AG10803 (cell line): ENCODE data around the gene CHAF1A.
A peak's percentile ranks its signal among the peaks of the same experiment; 100 is the strongest.

ENCODE experiments used
- DNase-seq: peaks from one replicate; pipeline ENCODE4 v3.0.0; 2010; ENCODE audit warnings: low read depth
- H3K4me3 ChIP-seq: 2 replicates; pipeline ENCODE4 v1.5.1; 2011; ENCODE audit warnings: mild to moderate bottlenecking, low read length, control low read depth
- TF ChIP-seq, protein P1 (sequence below): conservative IDR thresholded peaks from 2 replicates; pipeline ENCODE4 v1.5.1; 2011; ENCODE audit warnings: mild to moderate bottlenecking, low read length, control low read depth, inconsistent platforms

Gene CHAF1A

DNA sequence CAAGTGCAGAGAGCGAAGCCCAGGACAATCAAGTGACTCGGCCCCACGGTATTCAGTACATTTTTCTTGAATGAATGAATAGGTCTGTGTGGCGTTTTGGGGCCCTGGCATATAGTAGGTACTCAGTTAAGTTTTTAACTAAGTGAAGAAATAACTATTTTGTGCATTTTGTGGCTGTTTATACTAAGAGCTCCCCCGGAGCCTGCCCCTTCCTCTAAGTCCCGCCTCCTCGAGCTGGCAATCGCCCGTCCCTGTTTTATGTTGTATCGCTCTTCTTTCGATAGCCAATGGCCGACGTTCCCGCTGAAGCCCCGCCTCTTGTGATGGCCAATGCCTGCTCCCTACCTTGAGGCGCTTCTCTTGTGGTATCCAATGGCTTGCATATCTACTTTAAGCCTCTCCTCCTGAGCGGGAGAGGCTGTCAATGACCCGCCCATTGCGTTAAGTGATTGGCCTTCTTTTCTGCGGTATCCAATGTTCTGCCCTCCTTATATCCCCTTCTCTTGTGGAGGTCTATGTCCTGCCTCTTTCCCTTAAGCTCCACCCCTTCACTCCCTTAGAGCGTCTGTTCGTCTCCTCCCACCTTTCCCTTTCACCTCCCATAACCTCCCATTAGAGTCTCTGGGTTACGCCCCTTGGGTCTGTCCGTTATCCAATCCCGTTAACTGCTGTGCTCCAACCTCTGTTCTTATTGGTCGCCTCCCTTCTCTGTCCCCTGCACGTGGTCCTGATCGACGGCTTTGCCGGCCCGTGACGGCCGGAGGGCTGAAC, 69.1 kb downstream of the CHAF1A start:
- H3K4me3 ChIP-seq, result peak overlapping the region; percentile 71
- DNase-seq, result peak; percentile 100
- TF ChIP-seq, protein P1, sequence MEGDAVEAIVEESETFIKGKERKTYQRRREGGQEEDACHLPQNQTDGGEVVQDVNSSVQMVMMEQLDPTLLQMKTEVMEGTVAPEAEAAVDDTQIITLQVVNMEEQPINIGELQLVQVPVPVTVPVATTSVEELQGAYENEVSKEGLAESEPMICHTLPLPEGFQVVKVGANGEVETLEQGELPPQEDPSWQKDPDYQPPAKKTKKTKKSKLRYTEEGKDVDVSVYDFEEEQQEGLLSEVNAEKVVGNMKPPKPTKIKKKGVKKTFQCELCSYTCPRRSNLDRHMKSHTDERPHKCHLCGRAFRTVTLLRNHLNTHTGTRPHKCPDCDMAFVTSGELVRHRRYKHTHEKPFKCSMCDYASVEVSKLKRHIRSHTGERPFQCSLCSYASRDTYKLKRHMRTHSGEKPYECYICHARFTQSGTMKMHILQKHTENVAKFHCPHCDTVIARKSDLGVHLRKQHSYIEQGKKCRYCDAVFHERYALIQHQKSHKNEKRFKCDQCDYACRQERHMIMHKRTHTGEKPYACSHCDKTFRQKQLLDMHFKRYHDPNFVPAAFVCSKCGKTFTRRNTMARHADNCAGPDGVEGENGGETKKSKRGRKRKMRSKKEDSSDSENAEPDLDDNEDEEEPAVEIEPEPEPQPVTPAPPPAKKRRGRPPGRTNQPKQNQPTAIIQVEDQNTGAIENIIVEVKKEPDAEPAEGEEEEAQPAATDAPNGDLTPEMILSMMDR, result no peak

DNA sequence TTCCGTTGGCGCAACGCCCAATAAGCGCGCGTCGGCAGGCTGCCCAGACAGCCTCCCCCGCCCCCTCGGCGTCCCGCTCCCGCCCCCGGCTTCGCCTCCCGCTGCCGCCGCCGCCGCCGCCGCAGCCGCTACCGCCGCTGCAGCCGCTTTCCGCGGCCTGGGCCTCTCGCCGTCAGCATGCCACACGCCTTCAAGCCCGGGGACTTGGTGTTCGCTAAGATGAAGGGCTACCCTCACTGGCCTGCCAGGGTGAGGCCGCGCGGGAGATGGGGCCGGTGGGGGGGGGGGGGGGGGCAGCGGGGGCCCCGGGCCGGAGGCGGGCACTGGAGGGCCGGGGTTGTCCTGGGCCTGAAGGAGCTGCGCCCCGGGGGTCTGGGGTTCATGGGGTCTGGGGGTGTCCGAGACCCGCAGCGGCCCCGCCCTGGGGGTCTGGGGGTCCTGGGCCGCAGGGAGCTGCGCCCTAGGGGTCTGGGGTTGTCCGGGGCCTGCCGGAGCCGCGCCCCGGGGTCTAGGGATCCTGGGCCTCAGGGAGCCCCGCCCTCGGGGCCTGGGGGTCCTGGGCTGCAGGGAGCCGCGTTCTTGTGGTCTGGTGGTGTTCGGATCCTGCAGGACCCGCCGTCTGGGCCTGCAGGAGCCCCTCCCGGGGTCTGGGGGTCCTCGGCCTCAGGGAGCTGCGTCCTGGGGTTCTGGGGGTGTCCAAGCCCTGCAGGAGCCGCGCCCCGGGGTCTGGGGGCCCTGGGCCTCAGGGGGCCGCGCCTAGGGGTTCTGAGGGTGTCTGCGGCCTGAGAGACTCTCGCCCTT, 69.9 kb downstream of the CHAF1A start, which contains the start of gene HDGFL2:
Gene HDGFL2 (plus strand): TSS at position 124 of the 801 bp plus-strand sequence. CDS start 54 bp downstream, at position 178.
- peak within 1 kb of the TSS; percentile 74 for H3K4me3 ChIP-seq
- no peak for DNase-seq
- TF ChIP-seq, protein P1, result no peak

DNA sequence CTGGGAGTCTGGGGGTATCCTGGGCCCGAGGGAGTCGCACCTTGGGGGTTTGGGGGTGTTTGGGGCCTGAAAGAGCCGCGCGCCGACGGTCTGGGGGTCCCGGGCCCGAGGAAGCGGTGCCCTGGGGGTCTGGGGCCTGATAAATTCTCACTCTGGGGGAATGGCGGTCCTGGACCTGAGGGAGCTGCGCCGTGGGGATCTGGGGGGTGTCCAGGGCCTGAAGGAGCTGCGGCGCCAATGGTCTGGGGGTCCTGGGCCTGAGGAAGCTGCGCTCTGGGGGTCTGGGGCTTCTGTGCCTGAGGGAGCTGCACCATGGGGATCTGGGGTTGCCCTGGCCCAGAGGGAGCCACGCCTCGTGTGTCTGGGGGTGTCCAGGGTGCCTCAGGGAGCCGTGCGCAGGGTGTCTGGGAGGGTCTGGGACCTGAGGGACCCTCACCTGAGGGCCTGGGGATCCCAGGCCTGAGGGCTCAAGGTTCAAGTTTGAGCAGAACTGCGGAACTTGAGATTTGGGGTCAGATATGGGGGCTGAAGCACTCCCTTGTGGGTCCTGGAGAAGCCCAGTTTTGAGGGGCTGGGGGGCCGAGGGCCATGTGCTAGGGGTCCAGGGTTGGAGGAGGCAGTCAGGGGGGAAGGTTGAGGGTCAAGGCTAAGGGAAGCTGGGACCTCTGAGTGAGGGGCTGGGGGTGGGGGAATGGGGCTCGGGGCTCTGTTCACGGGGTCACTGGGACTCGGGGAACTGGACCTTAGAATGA, 70.7 kb downstream of the CHAF1A start:
- TF ChIP-seq, protein P1, result no peak
- H3K4me3 ChIP-seq, result peak overlapping the region; percentile 74
- DNase-seq, result no peak

DNA sequence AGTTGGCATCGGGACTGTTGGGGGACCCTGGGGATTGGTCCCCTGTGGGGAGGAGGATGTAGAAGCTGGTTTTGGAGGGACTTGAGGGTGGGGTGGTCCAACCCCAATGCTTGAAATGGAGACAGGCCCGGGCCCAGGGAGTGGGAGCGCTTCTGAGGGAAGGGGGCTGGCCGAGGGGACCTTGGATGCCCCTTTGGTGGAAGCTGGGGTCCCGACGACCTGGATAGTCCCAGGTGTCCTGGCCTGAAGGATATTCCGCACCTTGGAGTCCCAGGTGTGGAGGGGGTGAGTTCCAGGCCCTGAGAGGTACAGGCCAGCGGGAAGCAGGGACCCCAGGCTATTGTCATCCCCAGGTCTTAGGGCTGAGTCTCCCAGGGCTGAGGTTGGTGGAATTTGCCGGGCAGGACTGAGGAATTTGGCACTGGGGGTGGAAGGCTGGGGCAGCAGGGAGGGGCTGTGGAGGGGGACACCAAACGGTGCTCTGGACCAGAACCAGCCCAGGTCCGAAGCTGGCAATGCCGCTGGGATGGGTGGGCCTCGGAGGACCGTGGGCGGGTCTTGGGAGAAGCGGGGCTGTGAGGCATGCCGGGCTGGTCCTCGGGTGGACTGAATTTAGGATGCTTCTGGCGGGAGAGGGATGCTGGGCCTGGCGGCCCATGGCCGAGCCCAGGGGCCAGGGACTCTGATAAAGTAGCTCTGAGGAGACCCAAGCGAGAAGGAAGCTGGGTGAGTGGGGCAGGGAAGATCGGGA, 71.5 kb downstream of the CHAF1A start:
- TF ChIP-seq, protein P1, result no peak
- DNase-seq, result peak; percentile 8
- peak overlapping the region; percentile 74 for H3K4me3 ChIP-seq

DNA sequence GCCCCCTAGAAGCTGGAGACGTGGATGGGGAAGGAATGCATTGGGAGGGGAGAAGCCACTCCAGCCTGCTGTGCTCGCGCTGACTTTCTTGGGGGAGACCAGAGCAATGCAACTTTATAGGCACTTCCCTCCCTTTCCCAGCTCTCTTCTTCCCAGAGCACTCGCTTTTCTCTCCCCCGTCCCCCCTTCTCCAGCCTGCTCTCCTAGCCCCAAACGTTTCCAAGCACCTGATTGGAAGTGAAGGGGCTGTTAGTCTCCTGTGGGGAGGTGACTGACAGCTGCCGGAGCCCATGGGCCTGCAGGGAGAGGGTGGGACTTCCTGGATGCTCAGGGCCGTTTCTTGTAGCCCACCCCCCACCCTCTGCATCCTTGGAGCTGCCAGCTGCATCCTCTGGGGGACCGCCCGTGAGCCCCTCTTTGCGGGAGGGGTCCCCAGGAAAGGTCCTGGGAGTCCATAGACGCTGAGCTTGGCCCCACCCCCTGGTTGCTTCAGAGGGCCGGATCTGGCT, 72.1 kb downstream of the CHAF1A start:
- DNase-seq, result peak; percentile 56
- TF ChIP-seq, protein P1, result no peak
- H3K4me3 ChIP-seq, result peak overlapping the region; percentile 74
